Tibial nerve (tissue), 4 donors: Measurements from ENCODE around the gene PLPP4. TPM values are rescaled to one million over a fixed set of nuclear protein-coding genes. Genes with fewer than 3 reads are reported as not detected.

Experiments
- DNase-seq, 2 donors: peaks; one replicate each; pipeline ENCODE4 v3.0.0-alpha.2; 2019; ENCODE audit warnings: low spot score in 2 of 2
- H3K27ac ChIP-seq, 4 donors: fragments of 200-600 bp; sonication (generic) in 3 of 4; one replicate each; pipeline ENCODE4 v1.5.1; 2017 to 2019; ENCODE audit warnings: mild to moderate bottlenecking in 1 of 4
- H3K27me3 ChIP-seq, 2 donors: fragments of 200-600 bp; sonication (generic) in 1 of 2; one replicate each; pipeline versions ENCODE4 v1.5.1 to v1.6.0; 2017 to 2019
- H3K36me3 ChIP-seq, 3 donors: fragments of 200-600 bp; sonication (generic); one replicate each; pipeline ENCODE4 v1.5.1; 2018 to 2019
- H3K4me1 ChIP-seq, 4 donors: fragments of 200-600 bp; sonication (generic) in 3 of 4; one replicate each; pipeline ENCODE4 v1.5.1; 2017 to 2019
- H3K4me3 ChIP-seq, 4 donors: fragments of 200-600 bp; sonication (generic) in 3 of 4; one replicate each; pipeline ENCODE4 v1.5.1; 2017 to 2019; ENCODE audit warnings: mild to moderate bottlenecking in 1 of 4, moderate library complexity in 1 of 4
- H3K9me3 ChIP-seq, 4 donors: fragments of 200-600 bp; sonication (generic) in 3 of 4; one replicate each; pipeline ENCODE4 v1.5.1; 2017 to 2019
- EP300 ChIP-seq, 2 donors: sonication (generic); formaldehyde crosslinking; IDR thresholded peaks; one replicate each; pipeline ENCODE4 v1.6.1; 2017; ENCODE audit warnings: antibody characterized with exemption in 2 of 2, mild to moderate bottlenecking in 1 of 2
- POLR2A ChIP-seq, 2 donors: fragments of 450-650 bp; IDR thresholded peaks; one replicate each; pipeline ENCODE4 v1.6.1; 2017; ENCODE audit warnings: antibody characterized with exemption in 2 of 2, mild to moderate bottlenecking in 2 of 2, moderate library complexity in 2 of 2
- WGBS, 2 donors: methylation state at CpG; one replicate each; pipeline ENCODE4 v1.1.5; 2018; 5-methylcytosine and 5-hydroxymethylcytosine counted together
- total RNA-seq, 4 donors: library from RNA; depleted of rRNA; stranded (reverse); fragments of >200 nt; gene quantifications; one replicate each; pipeline ENCODE4 v1.1.0, GENCODE V29; 2016
- TF ChIP-seq, protein P1 (sequence below), 5 experiments: fragments of 200-600 bp in 3 of 5; fragments of 450-650 bp in 2 of 5; sonication (generic) in 3 of 5; IDR thresholded peaks; one replicate each; pipeline ENCODE4 v1.5.1; 2016 to 2019; ENCODE audit warnings: antibody characterized with exemption in 5 of 5, mild to moderate bottlenecking in 3 of 5, moderate library complexity in 2 of 5

The PLPP4 gene
- total RNA-seq, 4 donors from 2014 or later = not detected

DNA sequence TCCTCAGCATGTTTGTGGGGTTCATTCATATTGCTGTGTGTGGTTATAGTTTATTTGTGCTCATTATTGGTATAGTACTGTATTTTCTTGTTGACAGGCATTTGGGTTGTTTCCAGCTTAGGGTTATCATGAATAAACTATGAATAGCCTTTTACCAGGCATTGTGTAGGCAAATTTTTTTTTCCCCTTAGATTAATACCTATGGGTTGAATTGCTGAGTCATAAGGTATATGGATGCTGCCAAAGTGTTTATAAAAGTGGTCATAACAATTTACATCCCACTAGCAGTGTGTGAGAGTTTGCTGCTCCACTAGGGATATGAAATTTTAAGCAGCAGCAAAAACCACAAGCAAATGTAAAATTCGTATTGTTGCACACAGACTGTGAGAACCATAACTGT lies 175.0 kb downstream of the PLPP4 start:
- WGBS, 2 donors = 62 to 73% methylated on average over 1 of the region's 1 CpG
- H3K9me3 ChIP-seq = no peaks in the 10 kb centered on the region
- H3K4me1 ChIP-seq = no peaks in the 10 kb centered on the region
- H3K27me3 ChIP-seq = no peaks in the 10 kb centered on the region
- TF ChIP-seq, protein P1, sequence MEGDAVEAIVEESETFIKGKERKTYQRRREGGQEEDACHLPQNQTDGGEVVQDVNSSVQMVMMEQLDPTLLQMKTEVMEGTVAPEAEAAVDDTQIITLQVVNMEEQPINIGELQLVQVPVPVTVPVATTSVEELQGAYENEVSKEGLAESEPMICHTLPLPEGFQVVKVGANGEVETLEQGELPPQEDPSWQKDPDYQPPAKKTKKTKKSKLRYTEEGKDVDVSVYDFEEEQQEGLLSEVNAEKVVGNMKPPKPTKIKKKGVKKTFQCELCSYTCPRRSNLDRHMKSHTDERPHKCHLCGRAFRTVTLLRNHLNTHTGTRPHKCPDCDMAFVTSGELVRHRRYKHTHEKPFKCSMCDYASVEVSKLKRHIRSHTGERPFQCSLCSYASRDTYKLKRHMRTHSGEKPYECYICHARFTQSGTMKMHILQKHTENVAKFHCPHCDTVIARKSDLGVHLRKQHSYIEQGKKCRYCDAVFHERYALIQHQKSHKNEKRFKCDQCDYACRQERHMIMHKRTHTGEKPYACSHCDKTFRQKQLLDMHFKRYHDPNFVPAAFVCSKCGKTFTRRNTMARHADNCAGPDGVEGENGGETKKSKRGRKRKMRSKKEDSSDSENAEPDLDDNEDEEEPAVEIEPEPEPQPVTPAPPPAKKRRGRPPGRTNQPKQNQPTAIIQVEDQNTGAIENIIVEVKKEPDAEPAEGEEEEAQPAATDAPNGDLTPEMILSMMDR (IDR thresholded peaks at IDR 0.05) = no peak
- TF ChIP-seq EP300 (IDR thresholded peaks at IDR 0.05) = no peak
- no peak for TF ChIP-seq POLR2A (IDR thresholded peaks at IDR 0.05)
- no peak for DNase-seq
- no peak overlapping the region for H3K27ac ChIP-seq
- H3K36me3 ChIP-seq = no peaks in the 10 kb centered on the region
- no peak overlapping the region for H3K4me3 ChIP-seq

DNA sequence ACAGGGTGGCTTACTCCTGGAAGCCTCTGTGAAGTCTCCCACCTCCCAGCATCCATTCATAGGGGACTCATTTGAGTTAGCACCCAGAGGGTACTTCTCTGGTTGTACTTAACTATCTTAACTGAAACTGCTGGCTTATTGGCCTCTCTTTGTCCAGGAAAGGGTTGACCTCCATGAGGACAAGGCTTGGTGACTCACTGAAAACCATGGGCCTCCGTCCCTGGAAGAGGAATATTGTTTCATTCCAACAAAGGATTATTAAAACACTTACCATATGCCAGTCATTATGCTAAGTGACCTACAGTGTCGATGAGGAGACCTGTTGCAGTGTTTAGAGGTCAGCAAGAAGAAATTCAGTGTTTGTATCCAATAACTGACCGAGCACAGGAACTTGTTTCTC lies 175.9 kb downstream of the PLPP4 start:
- TF ChIP-seq, protein P1 (IDR thresholded peaks at IDR 0.05) = no peak
- TF ChIP-seq POLR2A (IDR thresholded peaks at IDR 0.05) = no peak
- no peak for TF ChIP-seq EP300 (IDR thresholded peaks at IDR 0.05)
- no peaks in the 10 kb centered on the region for H3K27me3 ChIP-seq
- WGBS, 2 donors = 46 to 47% methylated on average over 3 of the region's 3 CpGs
- H3K9me3 ChIP-seq = no peaks in the 10 kb centered on the region
- no peaks in the 10 kb centered on the region for H3K4me1 ChIP-seq
- H3K27ac ChIP-seq = no peak overlapping the region
- no peak overlapping the region for H3K4me3 ChIP-seq
- H3K36me3 ChIP-seq = no peaks in the 10 kb centered on the region
- DNase-seq = no peak

- WGBS, 2 donors = 78 to 79% methylated on average over 12 of the region's 12 CpGs
- H3K9me3 ChIP-seq = no peaks in the 10 kb centered on the region
- no peak overlapping the region for H3K27ac ChIP-seq
- H3K4me1 ChIP-seq = no peaks in the 10 kb centered on the region
- no peak for TF ChIP-seq EP300 (IDR thresholded peaks at IDR 0.05)
- no peaks in the 10 kb centered on the region for H3K36me3 ChIP-seq
- H3K27me3 ChIP-seq = no peaks in the 10 kb centered on the region
- H3K4me3 ChIP-seq = no peak overlapping the region
- no peak for DNase-seq
Observed at GRCh38 chr10:120634659-120635058, 177.6 kb downstream of the PLPP4 start.
